HEK293T (cell line): ENCODE results near the gene ITPRIP.

ENCODE experiments used
- BHLHE40 ChIP-seq: fragments of 450-650 bp; IDR thresholded peaks from 2 replicates; pipeline ENCODE4 v1.6.1; 2016; ENCODE audit warnings: mild to moderate bottlenecking, moderate library complexity, borderline replicate concordance
- FOXM1 ChIP-seq: fragments of 450-650 bp; IDR thresholded peaks from 2 replicates; pipeline ENCODE4 v1.6.1; 2017; ENCODE audit warnings: mild to moderate bottlenecking, borderline replicate concordance

DNA sequence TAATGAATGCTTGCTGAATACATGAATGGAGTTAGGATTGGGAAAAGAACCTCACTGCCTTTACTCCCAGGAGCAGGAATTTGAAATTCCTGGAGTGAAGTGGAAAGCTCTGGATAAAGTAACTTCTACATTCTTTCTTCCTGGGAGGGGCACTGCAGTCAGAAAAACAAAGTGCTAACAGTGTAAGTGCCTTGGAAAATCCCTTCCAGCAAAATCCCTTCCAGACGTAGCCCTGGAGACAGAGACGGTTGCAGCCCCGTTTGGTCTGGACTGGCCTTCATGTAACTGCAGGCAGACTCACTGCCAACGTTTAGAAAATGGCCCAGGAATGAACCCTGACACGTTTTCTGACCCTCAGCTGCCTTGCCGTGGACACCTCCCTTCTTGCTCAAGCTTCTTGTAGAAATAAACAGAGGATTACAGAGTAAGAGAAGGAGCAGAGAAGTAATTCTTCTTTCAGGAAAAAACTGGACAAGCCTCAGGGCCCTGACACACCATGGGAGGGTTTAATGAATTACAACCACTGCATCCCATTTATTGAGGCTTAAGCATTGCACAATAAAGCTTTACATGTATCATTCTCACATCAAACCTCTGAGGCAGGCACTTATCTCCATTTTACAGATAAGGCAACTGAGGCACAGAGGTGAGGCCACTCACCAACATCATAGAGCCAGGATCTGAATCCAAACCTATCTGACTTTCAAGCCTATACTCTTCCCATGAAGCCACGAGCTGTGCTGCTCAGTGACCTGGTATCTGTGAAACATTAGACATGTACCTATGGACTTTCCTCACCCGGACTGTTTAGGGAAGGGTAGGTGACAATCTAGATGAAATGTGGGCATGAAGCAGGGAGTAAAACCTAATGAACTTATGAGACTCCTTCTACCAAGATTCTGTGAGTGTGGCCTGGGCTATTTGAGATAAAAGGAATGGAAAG lies 7.8 kb downstream of the ITPRIP start:
- no peak for TF ChIP-seq BHLHE40
- TF ChIP-seq FOXM1: no peak
